NCI-H510A treated with DMSO at 0.1 percent for 48 hours (cell line): ENCODE measurements around the gene CRB2.

Source experiments
- DNase-seq: peaks from one replicate; lab custom pipeline; 2025; lab: John Stamatoyannopoulos, UW

Gene CRB2

DNA sequence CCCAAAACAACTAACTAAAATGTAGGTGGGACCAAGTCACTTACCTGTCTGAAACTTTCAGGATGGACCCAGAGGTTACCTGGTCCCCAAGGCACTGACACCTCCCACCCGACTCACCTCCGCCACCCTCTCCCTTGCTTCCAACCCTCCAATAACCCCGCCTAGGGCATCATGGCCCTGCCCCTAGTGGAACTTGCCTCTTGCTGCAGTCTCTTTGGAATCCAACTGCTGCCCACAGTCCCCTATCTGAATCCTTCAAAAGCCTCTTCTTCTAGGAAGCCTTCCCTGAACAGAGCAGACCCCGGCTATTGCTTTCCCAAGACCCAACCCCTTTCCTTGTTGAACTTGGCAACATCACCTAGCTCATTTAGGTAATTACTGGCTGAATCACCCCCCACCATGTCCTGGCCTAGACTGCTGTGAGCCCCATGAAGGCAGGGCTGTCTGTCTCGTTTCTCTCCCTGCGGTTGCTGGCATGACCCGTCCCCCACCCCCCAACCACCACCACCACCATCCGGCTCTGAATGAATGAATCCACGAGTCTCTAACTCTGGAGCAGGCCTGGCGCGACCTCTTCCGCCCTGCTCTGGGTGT is 9.4 kb downstream of the CRB2 start:
- no peak for DNase-seq

DNA sequence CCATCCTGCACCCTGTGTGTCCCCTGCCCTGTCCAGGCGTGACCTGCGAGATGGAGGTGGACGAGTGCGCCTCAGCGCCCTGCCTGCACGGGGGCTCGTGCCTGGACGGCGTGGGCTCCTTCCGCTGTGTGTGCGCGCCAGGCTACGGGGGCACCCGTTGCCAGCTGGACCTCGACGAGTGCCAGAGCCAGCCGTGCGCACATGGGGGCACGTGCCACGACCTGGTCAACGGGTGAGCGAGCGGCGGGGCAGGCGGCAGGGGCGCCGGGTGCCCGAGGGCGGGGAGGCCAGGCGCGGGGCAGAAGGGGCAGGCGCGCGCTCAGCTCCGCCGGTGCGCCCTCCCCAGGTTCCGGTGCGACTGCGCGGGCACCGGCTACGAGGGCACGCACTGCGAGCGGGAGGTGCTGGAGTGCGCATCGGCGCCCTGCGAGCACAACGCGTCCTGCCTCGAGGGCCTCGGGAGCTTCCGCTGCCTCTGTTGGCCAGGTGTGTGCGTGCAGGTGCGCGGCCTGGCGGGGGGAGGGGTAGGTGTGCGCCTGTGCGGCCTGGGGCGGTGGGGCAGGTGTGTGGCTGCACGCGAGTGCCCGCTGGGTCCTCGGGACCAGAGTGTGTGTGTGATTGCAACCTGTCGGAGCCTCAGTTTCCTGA is 10.0 kb downstream of the CRB2 start:
- no peak for DNase-seq

DNA sequence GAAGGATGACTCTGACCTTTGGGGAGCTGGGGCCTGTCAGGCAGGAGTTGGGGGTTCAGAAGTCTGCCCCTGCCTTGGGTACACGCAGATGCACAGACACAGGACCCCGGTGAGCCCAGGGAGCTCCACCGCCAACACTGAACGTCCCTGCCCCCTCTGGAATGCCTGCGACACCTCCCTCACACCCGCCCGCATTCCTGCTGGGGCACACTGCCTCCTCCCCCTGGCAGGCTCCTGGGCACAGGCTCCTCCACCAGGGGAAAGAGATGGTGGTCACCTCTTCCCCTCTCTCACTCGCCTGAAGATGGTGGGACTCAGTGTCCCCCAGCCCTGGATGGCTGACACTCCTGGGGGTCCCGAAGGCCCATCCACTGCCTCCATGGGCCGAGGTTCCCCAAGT is 12.0 kb downstream of the CRB2 start:
- no peak for DNase-seq

DNA sequence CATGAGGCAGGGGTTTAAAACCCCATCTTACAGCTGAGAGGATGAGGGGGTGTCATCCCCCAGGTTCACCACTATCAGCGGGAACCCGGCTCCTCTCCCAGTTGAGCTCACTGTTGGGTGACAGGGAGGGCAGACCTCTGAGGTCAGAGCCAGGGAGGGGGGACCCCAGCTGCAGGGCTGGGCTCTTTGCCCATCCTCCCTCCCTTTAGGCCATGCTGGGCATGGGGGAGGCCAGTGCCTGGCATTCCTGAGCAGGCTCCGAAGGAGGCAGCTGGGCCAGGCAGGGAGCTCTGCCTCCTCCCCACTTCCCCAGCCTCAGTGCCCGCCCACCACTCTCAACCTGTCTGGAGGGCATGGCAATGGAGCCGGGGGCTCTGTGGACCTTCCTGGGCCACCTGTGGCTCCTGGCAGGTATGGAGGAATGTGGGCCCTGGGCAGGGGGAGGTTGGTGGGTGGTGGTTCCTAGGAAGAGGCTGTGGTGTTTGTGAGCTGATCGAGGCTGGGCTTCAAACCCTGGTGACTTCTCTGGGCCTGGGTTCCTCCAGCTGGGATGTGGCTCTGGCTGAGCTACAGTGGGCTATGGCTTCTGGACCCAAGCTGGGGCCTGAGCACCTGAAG is 12.6 kb downstream of the CRB2 start:
- DNase-seq: no peak

- DNase-seq: no peak
Measured at GRCh38 chr9:123369296-123369695, 13.3 kb downstream of the CRB2 start.

DNA sequence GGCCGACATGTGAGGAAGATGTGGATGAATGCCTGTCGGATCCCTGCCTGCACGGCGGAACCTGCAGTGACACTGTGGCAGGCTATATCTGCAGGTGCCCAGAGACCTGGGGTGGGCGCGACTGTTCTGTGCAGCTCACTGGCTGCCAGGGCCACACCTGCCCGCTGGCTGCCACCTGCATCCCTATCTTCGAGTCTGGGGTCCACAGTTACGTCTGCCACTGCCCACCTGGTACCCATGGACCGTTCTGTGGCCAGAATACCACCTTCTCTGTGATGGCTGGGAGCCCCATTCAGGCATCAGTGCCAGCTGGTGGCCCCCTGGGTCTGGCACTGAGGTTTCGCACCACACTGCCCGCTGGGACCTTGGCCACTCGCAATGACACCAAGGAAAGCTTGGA is 14.1 kb downstream of the CRB2 start:
- no peak for DNase-seq

- no peak for DNase-seq
Measured at GRCh38 chr9:123370526-123371227, 14.7 kb downstream of the CRB2 start.

DNA sequence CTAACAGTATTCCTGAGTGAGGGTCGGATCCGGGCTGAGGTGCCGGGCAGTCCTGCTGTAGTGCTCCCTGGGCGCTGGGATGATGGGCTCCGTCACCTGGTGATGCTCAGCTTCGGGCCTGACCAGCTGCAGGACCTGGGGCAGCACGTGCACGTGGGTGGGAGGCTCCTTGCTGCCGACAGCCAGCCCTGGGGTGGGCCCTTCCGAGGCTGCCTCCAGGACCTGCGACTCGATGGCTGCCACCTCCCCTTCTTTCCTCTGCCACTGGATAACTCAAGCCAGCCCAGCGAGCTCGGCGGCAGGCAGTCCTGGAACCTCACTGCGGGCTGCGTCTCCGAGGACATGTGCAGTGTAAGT is 15.2 kb downstream of the CRB2 start:
- DNase-seq: no peak

GRCh38 chr9:123371805-123372590 is 16.0 kb downstream of the CRB2 start:
- no peak for DNase-seq

GRCh38 chr9:123372766-123373446 is 16.9 kb downstream of the CRB2 start:
- DNase-seq: no peak

DNA sequence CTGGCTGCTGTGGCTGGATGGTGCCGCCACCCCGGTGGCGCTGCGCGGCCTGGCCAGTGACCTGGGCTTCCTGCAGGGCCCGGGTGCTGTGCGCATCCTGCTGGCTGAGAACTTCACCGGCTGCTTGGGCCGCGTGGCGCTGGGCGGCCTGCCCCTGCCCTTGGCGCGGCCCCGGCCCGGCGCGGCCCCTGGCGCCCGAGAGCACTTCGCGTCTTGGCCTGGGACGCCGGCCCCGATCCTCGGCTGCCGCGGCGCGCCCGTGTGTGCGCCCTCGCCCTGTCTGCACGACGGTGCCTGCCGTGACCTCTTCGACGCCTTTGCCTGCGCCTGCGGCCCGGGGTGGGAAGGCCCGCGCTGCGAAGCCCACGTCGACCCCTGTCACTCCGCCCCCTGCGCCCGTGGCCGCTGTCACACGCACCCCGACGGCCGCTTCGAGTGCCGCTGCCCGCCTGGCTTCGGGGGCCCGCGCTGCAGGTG is 17.5 kb downstream of the CRB2 start:
- DNase-seq: no peak

GRCh38 chr9:123373946-123374345 is 17.9 kb downstream of the CRB2 start:
- peak; percentile 20 for DNase-seq

GRCh38 chr9:123375469-123376132 is 19.6 kb downstream of the CRB2 start:
- peak; percentile 29 for DNase-seq

GRCh38 chr9:123376218-123377071 is 20.4 kb downstream of the CRB2 start:
- DNase-seq: peak; percentile 53

DNA sequence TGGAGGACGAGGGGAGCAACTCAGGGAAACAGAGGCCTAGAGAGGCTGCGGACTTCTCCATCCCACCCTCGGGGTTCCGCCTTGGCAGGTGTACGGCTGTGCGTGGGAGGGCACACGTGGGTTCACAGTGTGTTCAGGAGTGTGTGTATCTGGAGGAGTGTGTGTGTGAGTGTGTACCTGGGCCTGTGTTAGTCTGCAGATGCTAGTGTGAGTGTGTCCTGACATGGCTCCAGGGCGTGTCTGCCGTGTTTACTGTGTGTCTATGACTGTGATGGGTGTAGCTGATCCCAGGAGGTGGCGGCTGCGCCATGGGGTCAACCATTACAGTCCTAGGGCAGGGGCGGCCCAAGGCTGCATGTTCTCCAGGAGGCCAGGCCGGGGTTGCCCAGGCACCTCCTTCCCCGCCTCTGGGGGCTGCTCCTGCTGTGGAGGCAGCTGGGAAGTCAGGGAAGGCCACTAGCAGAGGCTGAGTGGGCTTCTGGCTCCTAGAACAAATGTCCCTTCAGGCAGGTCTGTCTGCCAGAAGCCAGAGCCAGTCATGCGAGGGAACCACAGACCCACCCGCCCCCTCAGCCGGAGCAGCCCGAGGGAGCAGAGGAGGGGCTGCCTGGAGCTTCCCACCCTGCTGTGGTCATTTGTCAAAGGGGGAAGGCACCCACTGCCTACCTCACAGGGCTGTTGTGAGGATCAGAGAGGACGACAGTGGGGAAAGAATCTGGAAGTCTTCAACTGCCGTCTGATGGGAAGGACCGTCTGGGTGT is 21.4 kb downstream of the CRB2 start:
- no peak for DNase-seq

- DNase-seq: no peak
Measured at GRCh38 chr9:123378025-123378424, 22.0 kb downstream of the CRB2 start.

- DNase-seq: no peak
Measured at GRCh38 chr9:123378956-123379660, 23.1 kb downstream of the CRB2 start.

GRCh38 chr9:123380852-123381705 is 25.1 kb downstream of the CRB2 start:
- no peak for DNase-seq
